ENCODE data around the gene CAMK2D. TPM values are rescaled to one million over a fixed set of nuclear protein-coding genes. Genes with fewer than 3 reads are reported as not detected.

CAMK2D gene
- total RNA-seq, 1 donor from 2014 or later: 147 TPM

- H3K4me1 ChIP-seq (ENCODE audit: control insufficient read depth in 3 of 3, insufficient read depth in 3 of 3, low read length in 3 of 3): peaks cover 2 to 15% (median 7%) of the 10 kb centered on the region in 3 donors
- H3K36me3 ChIP-seq (ENCODE audit: control insufficient read depth in 3 of 3, insufficient read depth in 3 of 3, low read length in 3 of 3): no peaks in the 10 kb centered on the region
- H3K27ac ChIP-seq (ENCODE audit: low read depth, low read length): peak overlapping the region; percentile 72
- no peak overlapping the region for H3K9ac ChIP-seq (ENCODE audit: low read depth in 1 of 3, low read length in 3 of 3)
- H3K4me3 ChIP-seq (ENCODE audit: low read length in 3 of 3): peak overlapping the region in 1 of 3 donors; percentile 13
- H3K27me3 ChIP-seq (ENCODE audit: control insufficient read depth in 3 of 3, insufficient read depth in 3 of 3, low read length in 3 of 3): no peaks in the 10 kb centered on the region
- H3K9me3 ChIP-seq (ENCODE audit: control insufficient read depth in 3 of 3, low read length in 3 of 3): no peaks in the 10 kb centered on the region
Measured at GRCh38 chr4:113445286-113445685, 316.3 kb downstream of the CAMK2D start.

- no peak overlapping the region for H3K9ac ChIP-seq (ENCODE audit: low read depth in 1 of 3, low read length in 3 of 3)
- no peaks in the 10 kb centered on the region for H3K27me3 ChIP-seq (ENCODE audit: control insufficient read depth in 3 of 3, insufficient read depth in 3 of 3, low read length in 3 of 3)
- no peaks in the 10 kb centered on the region for H3K36me3 ChIP-seq (ENCODE audit: control insufficient read depth in 3 of 3, insufficient read depth in 3 of 3, low read length in 3 of 3)
- H3K4me3 ChIP-seq (ENCODE audit: low read length in 3 of 3): no peak overlapping the region
- peaks cover 2 to 15% (median 7%) of the 10 kb centered on the region in 3 donors for H3K4me1 ChIP-seq (ENCODE audit: control insufficient read depth in 3 of 3, insufficient read depth in 3 of 3, low read length in 3 of 3)
- peak overlapping the region; percentile 72 for H3K27ac ChIP-seq (ENCODE audit: low read depth, low read length)
- no peaks in the 10 kb centered on the region for H3K9me3 ChIP-seq (ENCODE audit: control insufficient read depth in 3 of 3, low read length in 3 of 3)
Measured at GRCh38 chr4:113444386-113444785, 317.2 kb downstream of the CAMK2D start.

DNA sequence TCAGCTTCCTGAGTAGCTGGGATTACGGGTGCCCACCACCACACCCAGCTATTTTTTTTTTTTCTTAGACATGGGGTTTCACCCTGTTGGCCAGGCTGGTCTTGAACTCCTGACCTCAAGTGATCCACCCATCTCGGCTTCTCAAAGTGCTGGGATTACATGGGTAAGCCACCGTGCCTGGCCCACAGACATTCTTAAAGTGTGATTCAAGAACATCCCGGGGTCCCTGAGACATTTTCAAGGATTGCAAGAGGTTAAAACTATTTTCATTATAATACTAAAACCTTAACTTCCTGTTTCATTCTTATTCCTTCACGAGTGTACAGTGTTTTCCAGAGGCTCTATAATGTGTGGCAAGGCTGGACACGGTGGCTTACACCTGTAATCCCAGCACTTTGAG lies 318.7 kb downstream of the CAMK2D start:
- H3K9me3 ChIP-seq (ENCODE audit: control insufficient read depth in 3 of 3, low read length in 3 of 3): no peaks in the 10 kb centered on the region
- no peaks in the 10 kb centered on the region for H3K36me3 ChIP-seq (ENCODE audit: control insufficient read depth in 3 of 3, insufficient read depth in 3 of 3, low read length in 3 of 3)
- no peak overlapping the region for H3K27ac ChIP-seq (ENCODE audit: low read depth, low read length)
- no peak overlapping the region for H3K9ac ChIP-seq (ENCODE audit: low read depth in 1 of 3, low read length in 3 of 3)
- H3K27me3 ChIP-seq (ENCODE audit: control insufficient read depth in 3 of 3, insufficient read depth in 3 of 3, low read length in 3 of 3): no peaks in the 10 kb centered on the region
- no peak overlapping the region for H3K4me3 ChIP-seq (ENCODE audit: low read length in 3 of 3)
- peaks cover 2 to 15% (median 7%) of the 10 kb centered on the region in 3 donors for H3K4me1 ChIP-seq (ENCODE audit: control insufficient read depth in 3 of 3, insufficient read depth in 3 of 3, low read length in 3 of 3)

DNA sequence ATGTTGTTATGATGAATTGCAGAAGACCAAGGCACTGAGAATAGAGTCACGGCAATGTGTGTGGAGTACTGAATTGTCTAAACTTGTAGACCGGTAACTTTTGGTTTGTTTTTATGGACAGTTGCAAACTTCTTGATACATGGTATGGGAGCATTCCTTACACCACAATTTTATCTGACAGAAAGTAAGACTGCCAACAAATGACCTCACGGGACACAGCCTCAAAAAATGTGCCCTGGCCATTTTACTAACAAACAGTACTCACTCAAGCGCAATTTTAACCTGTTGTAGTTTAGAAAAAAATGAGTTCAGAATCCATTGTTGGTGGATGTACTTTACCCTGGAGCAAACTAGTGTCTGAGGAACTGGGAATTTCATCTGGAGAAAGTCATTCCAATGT lies 321.2 kb downstream of the CAMK2D start:
- Histone ChIP-seq H3K27me3 (ENCODE audit: control insufficient read depth in 3 of 3, insufficient read depth in 3 of 3, low read length in 3 of 3) (no peaks in the 10 kb centered on the region), H3K9ac (ENCODE audit: low read depth in 1 of 3, low read length in 3 of 3) (no peak overlapping the region), H3K4me3 (ENCODE audit: low read length in 3 of 3) (no peak overlapping the region), H3K9me3 (ENCODE audit: control insufficient read depth in 3 of 3, low read length in 3 of 3) (no peaks in the 10 kb centered on the region), H3K4me1 (ENCODE audit: control insufficient read depth in 3 of 3, insufficient read depth in 3 of 3, low read length in 3 of 3) (peaks cover 3 to 22% (median 14%) of the 10 kb centered on the region in 3 donors), H3K36me3 (ENCODE audit: control insufficient read depth in 3 of 3, insufficient read depth in 3 of 3, low read length in 3 of 3) (no peaks in the 10 kb centered on the region), H3K27ac (ENCODE audit: low read depth, low read length) (no peak overlapping the region)

GRCh38 chr4:113438596-113438995 lies 322.9 kb downstream of the CAMK2D start:
- Histone ChIP-seq H3K9me3 (ENCODE audit: control insufficient read depth in 3 of 3, low read length in 3 of 3) (no peaks in the 10 kb centered on the region), H3K27me3 (ENCODE audit: control insufficient read depth in 3 of 3, insufficient read depth in 3 of 3, low read length in 3 of 3) (no peaks in the 10 kb centered on the region), H3K4me3 (ENCODE audit: low read length in 3 of 3) (no peak overlapping the region), H3K4me1 (ENCODE audit: control insufficient read depth in 3 of 3, insufficient read depth in 3 of 3, low read length in 3 of 3) (peaks cover 3 to 14% (median 5%) of the 10 kb centered on the region in 3 donors), H3K36me3 (ENCODE audit: control insufficient read depth in 3 of 3, insufficient read depth in 3 of 3, low read length in 3 of 3) (no peaks in the 10 kb centered on the region), H3K9ac (ENCODE audit: low read depth in 1 of 3, low read length in 3 of 3) (no peak overlapping the region), H3K27ac (ENCODE audit: low read depth, low read length) (no peak overlapping the region)

- H3K9me3 ChIP-seq (ENCODE audit: control insufficient read depth in 3 of 3, low read length in 3 of 3): no peaks in the 10 kb centered on the region
- no peaks in the 10 kb centered on the region for H3K36me3 ChIP-seq (ENCODE audit: control insufficient read depth in 3 of 3, insufficient read depth in 3 of 3, low read length in 3 of 3)
- H3K9ac ChIP-seq (ENCODE audit: low read depth in 1 of 3, low read length in 3 of 3): no peak overlapping the region
- H3K4me1 ChIP-seq (ENCODE audit: control insufficient read depth in 3 of 3, insufficient read depth in 3 of 3, low read length in 3 of 3): peaks cover 3 to 14% (median 5%) of the 10 kb centered on the region in 3 donors
- H3K27ac ChIP-seq (ENCODE audit: low read depth, low read length): peak overlapping the region; percentile 57
- no peak overlapping the region for H3K4me3 ChIP-seq (ENCODE audit: low read length in 3 of 3)
- H3K27me3 ChIP-seq (ENCODE audit: control insufficient read depth in 3 of 3, insufficient read depth in 3 of 3, low read length in 3 of 3): no peaks in the 10 kb centered on the region
Measured at GRCh38 chr4:113437129-113437528, 324.4 kb downstream of the CAMK2D start.

- H3K9me3 ChIP-seq (ENCODE audit: control insufficient read depth in 3 of 3, low read length in 3 of 3): no peaks in the 10 kb centered on the region
- H3K4me3 ChIP-seq (ENCODE audit: low read length in 3 of 3): no peak overlapping the region
- no peaks in the 10 kb centered on the region for H3K36me3 ChIP-seq (ENCODE audit: control insufficient read depth in 3 of 3, insufficient read depth in 3 of 3, low read length in 3 of 3)
- no peaks in the 10 kb centered on the region for H3K27me3 ChIP-seq (ENCODE audit: control insufficient read depth in 3 of 3, insufficient read depth in 3 of 3, low read length in 3 of 3)
- H3K9ac ChIP-seq (ENCODE audit: low read depth in 1 of 3, low read length in 3 of 3): no peak overlapping the region
- peaks cover 3 to 14% (median 5%) of the 10 kb centered on the region in 3 donors for H3K4me1 ChIP-seq (ENCODE audit: control insufficient read depth in 3 of 3, insufficient read depth in 3 of 3, low read length in 3 of 3)
- H3K27ac ChIP-seq (ENCODE audit: low read depth, low read length): peak overlapping the region; percentile 57
Measured at GRCh38 chr4:113436360-113436759, 325.2 kb downstream of the CAMK2D start.

GRCh38 chr4:113435893-113436292 lies 325.6 kb downstream of the CAMK2D start:
- no peaks in the 10 kb centered on the region for H3K36me3 ChIP-seq (ENCODE audit: control insufficient read depth in 3 of 3, insufficient read depth in 3 of 3, low read length in 3 of 3)

GRCh38 chr4:113434247-113434587 lies 327.3 kb downstream of the CAMK2D start:
- no peak overlapping the region for H3K9ac ChIP-seq (ENCODE audit: low read depth in 1 of 3, low read length in 3 of 3)
- no peaks in the 10 kb centered on the region for H3K27me3 ChIP-seq (ENCODE audit: control insufficient read depth in 3 of 3, insufficient read depth in 3 of 3, low read length in 3 of 3)
- no peaks in the 10 kb centered on the region for H3K36me3 ChIP-seq (ENCODE audit: control insufficient read depth in 3 of 3, insufficient read depth in 3 of 3, low read length in 3 of 3)
- H3K27ac ChIP-seq (ENCODE audit: low read depth, low read length): peak overlapping the region; percentile 15
- no peaks in the 10 kb centered on the region for H3K9me3 ChIP-seq (ENCODE audit: control insufficient read depth in 3 of 3, low read length in 3 of 3)
- H3K4me1 ChIP-seq (ENCODE audit: control insufficient read depth in 3 of 3, insufficient read depth in 3 of 3, low read length in 3 of 3): peaks cover 3 to 14% (median 5%) of the 10 kb centered on the region in 3 donors
- no peak overlapping the region for H3K4me3 ChIP-seq (ENCODE audit: low read length in 3 of 3)

More at GRCh38 chr4:113435893-113436292, 325.6 kb downstream of the CAMK2D start:
- peak overlapping the region in 1 of 3 donors; percentile 31 for H3K4me3 ChIP-seq (ENCODE audit: low read length in 3 of 3)
- peak overlapping the region; percentile 57 for H3K27ac ChIP-seq (ENCODE audit: low read depth, low read length)
- no peaks in the 10 kb centered on the region for H3K27me3 ChIP-seq (ENCODE audit: control insufficient read depth in 3 of 3, insufficient read depth in 3 of 3, low read length in 3 of 3)
- H3K4me1 ChIP-seq (ENCODE audit: control insufficient read depth in 3 of 3, insufficient read depth in 3 of 3, low read length in 3 of 3): peaks cover 3 to 14% (median 5%) of the 10 kb centered on the region in 3 donors
- no peaks in the 10 kb centered on the region for H3K9me3 ChIP-seq (ENCODE audit: control insufficient read depth in 3 of 3, low read length in 3 of 3)
- H3K9ac ChIP-seq (ENCODE audit: low read depth in 1 of 3, low read length in 3 of 3): no peak overlapping the region

DNA sequence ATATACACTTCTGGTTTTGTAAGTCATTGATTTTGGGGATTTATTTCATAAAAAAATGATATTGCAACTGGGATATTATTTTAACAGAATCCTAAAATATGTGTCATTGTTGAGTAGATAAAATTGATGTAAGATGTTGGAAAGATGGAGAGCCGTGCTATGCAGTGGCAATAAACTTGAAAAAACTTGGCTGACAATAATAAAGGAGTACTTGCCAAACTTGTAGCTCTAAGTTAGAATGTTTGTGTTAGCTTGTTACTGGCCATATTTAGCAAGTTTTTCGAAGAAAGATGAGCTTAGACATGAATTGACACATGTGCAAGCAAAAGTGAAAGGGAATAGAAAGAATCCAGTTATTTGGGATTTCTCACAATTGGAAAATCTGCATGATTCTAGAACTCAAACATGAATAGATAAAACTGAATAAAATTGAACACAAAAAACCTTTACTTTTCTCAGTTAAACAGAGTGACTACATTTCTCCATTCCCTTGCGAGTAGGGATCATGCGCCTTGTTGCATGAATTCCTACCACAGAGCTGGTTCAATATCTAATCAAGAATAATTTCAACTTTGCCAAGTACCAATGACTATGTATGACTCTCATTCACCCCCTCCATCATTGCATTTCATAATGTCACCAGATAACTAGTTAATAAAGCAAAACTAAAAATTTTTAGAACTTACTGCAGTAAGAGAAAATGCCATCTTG lies 327.8 kb downstream of the CAMK2D start:
- no peaks in the 10 kb centered on the region for H3K27me3 ChIP-seq (ENCODE audit: control insufficient read depth in 3 of 3, insufficient read depth in 3 of 3, low read length in 3 of 3)
- H3K4me3 ChIP-seq (ENCODE audit: low read length in 3 of 3): no peak overlapping the region
- no peak overlapping the region for H3K9ac ChIP-seq (ENCODE audit: low read depth in 1 of 3, low read length in 3 of 3)
- H3K27ac ChIP-seq (ENCODE audit: low read depth, low read length): peak overlapping the region; percentile 15
- no peaks in the 10 kb centered on the region for H3K9me3 ChIP-seq (ENCODE audit: control insufficient read depth in 3 of 3, low read length in 3 of 3)
- peaks cover 3 to 14% (median 5%) of the 10 kb centered on the region in 3 donors for H3K4me1 ChIP-seq (ENCODE audit: control insufficient read depth in 3 of 3, insufficient read depth in 3 of 3, low read length in 3 of 3)
- H3K36me3 ChIP-seq (ENCODE audit: control insufficient read depth in 3 of 3, insufficient read depth in 3 of 3, low read length in 3 of 3): no peaks in the 10 kb centered on the region
